SK-N-SH (cell line): Measurements from ENCODE around the gene PIP5K1B. TPM values are rescaled to one million over a fixed set of nuclear protein-coding genes. Genes with fewer than 3 reads are reported as not detected.

Experiments used
- CTCF ChIA-PET: fragments of 300-600, 350-600 bp; formaldehyde crosslinking; extraction: SDS; loops from one replicate; lab custom pipeline; 2021; lab: Yijun Ruan, JAX
- POLR2A ChIA-PET: fragments of 350-600 bp; sonication (Branson Sonifier 250); formaldehyde crosslinking; extraction: SDS; loops from one replicate; lab custom pipeline; 2020; ENCODE audit warnings: antibody characterized with exemption, inconsistent platforms; lab: Yijun Ruan, JAX
- DNase-seq: peaks from one replicate; pipeline ENCODE4 v3.0.0; 2012
- H2AFZ ChIP-seq: fragments of 200-600 bp; sonication (generic); 2 replicates; pipeline ENCODE4 v1.8.1; 2016; ENCODE audit warnings: antibody characterized with exemption, mild to moderate bottlenecking, low read depth
- H3F3A ChIP-seq: fragments of 200-600 bp; sonication (generic); replicated peaks from 2 replicates; pipeline ENCODE3; 2016; ENCODE audit warnings: antibody characterized with exemption, mild to moderate bottlenecking; ENCODE audit not compliant: insufficient read depth
- H3K27ac ChIP-seq, 2 experiments: fragments of 200-500 bp in 1 of 2; fragments of 200-600 bp in 1 of 2; sonication (Bioruptor generic) in 1 of 2; sonication (generic), shearing (Covaris generic) in 1 of 2; 2 replicates each; pipeline versions ENCODE4 v1.5.1 to v1.6.1; 2014 to 2016; ENCODE audit warnings: low read depth in 2 of 2, inconsistent platforms in 1 of 2, low read length in 1 of 2, mild to moderate bottlenecking in 1 of 2, mixed read lengths in 1 of 2
- H3K27me3 ChIP-seq: fragments of 200-600 bp; sonication (generic), shearing (Covaris generic); 2 replicates; pipeline ENCODE4 v1.6.1; 2016; ENCODE audit warnings: mixed run types; ENCODE audit not compliant: insufficient read depth
- H3K36me3 ChIP-seq, 2 experiments: fragments of 200-500 bp in 1 of 2; fragments of 200-600 bp in 1 of 2; sonication (Bioruptor generic) in 1 of 2; sonication (generic) in 1 of 2; replicated peaks in 1 of 2; 2 replicates each; pipeline versions ENCODE3 to v1.5.1; 2014 to 2016; ENCODE audit warnings: low read length in 1 of 2, mild to moderate bottlenecking in 1 of 2; ENCODE audit not compliant: insufficient read depth in 2 of 2, control insufficient read depth in 1 of 2
- H3K4me1 ChIP-seq, 2 experiments: fragments of 200-500 bp in 1 of 2; fragments of 200-600 bp in 1 of 2; sonication (Bioruptor generic) in 1 of 2; sonication (generic), shearing (Covaris generic) in 1 of 2; 2 replicates each; pipeline versions ENCODE4 v1.5.1 to v1.6.1; 2014 to 2016; ENCODE audit warnings: low read depth in 1 of 2, low read length in 1 of 2, mixed run types in 1 of 2; ENCODE audit not compliant: insufficient read depth in 2 of 2, control insufficient read depth in 1 of 2
- H3K4me2 ChIP-seq: fragments of 200-600 bp; sonication (generic), shearing (Covaris generic); 2 replicates; pipeline ENCODE4 v1.6.1; 2017; ENCODE audit warnings: mixed run types
- H3K4me3 ChIP-seq, 2 experiments: fragments of 200-500 bp in 1 of 2; fragments of 200-600 bp in 1 of 2; sonication (Bioruptor generic) in 1 of 2; sonication (generic), shearing (Covaris generic) in 1 of 2; 2 replicates each; pipeline versions ENCODE4 v1.5.1 to v1.8.1; 2014 to 2016; ENCODE audit warnings: low read depth in 2 of 2, inconsistent platforms in 1 of 2, low read length in 1 of 2, mild to moderate bottlenecking in 1 of 2, mixed read lengths in 1 of 2, moderate library complexity in 1 of 2
- H3K79me2 ChIP-seq: fragments of 200-600 bp; sonication (generic); 2 replicates; pipeline ENCODE4 v1.8.1; 2017; ENCODE audit warnings: mild to moderate bottlenecking; ENCODE audit not compliant: insufficient read depth
- H3K9ac ChIP-seq: fragments of 200-600 bp; sonication (generic); 2 replicates; pipeline ENCODE4 v1.6.1; 2017; ENCODE audit warnings: mixed run types
- H3K9me2 ChIP-seq: fragments of 200-600 bp; sonication (generic); 2 replicates; pipeline ENCODE4 v1.6.1; 2017; ENCODE audit warnings: mixed run types
- H3K9me3 ChIP-seq: fragments of 200-600 bp; sonication (generic); 2 replicates; pipeline ENCODE4 v1.6.1; 2017; ENCODE audit warnings: mixed run types, mild to moderate bottlenecking, moderate library complexity
- H4K20me1 ChIP-seq: fragments of 200-600 bp; sonication (generic); 2 replicates; pipeline ENCODE4 v1.6.1; 2017; ENCODE audit warnings: mild to moderate bottlenecking, mixed run types; ENCODE audit not compliant: insufficient read depth
- CHD2 ChIP-seq: fragments of 150-350 bp; IDR thresholded peaks from 2 replicates; pipeline ENCODE4 v1.6.1; 2018; ENCODE audit warnings: low read length; ENCODE audit not compliant: partially characterized antibody
- CTCF ChIP-seq: fragments of 200-600 bp; sonication (generic); IDR thresholded peaks from 2 replicates; pipeline ENCODE4 v1.6.1; 2017; ENCODE audit warnings: antibody characterized with exemption, mild to moderate bottlenecking, moderate library complexity
- ELF1 ChIP-seq: IDR thresholded peaks from 2 replicates; pipeline ENCODE4 v1.4.0; 2012
- EP300 ChIP-seq, 2 experiments: IDR thresholded peaks; 2 replicates each; pipeline versions ENCODE4 v1.4.0 to v1.6.1; 2012; ENCODE audit warnings: borderline replicate concordance in 1 of 2, low read depth in 1 of 2, low read length in 1 of 2
- EZH2phosphoT487 ChIP-seq: fragments of 200-600 bp; sonication (generic); IDR thresholded peaks from 2 replicates; pipeline ENCODE4 v1.6.1; 2017; ENCODE audit warnings: low read depth, mixed run types, mild to moderate bottlenecking, antibody characterized with exemption, moderate library complexity, borderline replicate concordance
- FOXJ3 ChIP-seq: sonication (generic); formaldehyde crosslinking; IDR thresholded peaks from 2 replicates; pipeline ENCODE4 v1.5.1; 2020; ENCODE audit warnings: mild to moderate bottlenecking, missing genetic modification reagents
- GATA2 ChIP-seq: sonication (generic); formaldehyde crosslinking; IDR thresholded peaks from 2 replicates; pipeline ENCODE4 v1.5.0; 2020; ENCODE audit warnings: mild to moderate bottlenecking, missing genetic modification reagents
- MAX ChIP-seq: IDR thresholded peaks from 2 replicates; pipeline ENCODE4 v1.4.0; 2012; ENCODE audit warnings: low read depth
- RAD21 ChIP-seq: IDR thresholded peaks from 2 replicates; pipeline ENCODE4 v1.6.1; 2012; ENCODE audit warnings: mild to moderate bottlenecking, low read length
- REST ChIP-seq: IDR thresholded peaks from 2 replicates; pipeline ENCODE4 v1.6.1; 2012; ENCODE audit warnings: mild to moderate bottlenecking, low read depth, low read length, moderate library complexity
- RFX5 ChIP-seq: IDR thresholded peaks from 2 replicates; pipeline ENCODE4 v1.6.1; 2012; ENCODE audit warnings: mild to moderate bottlenecking, improper control_type of control experiment, low read length
- TCF12 ChIP-seq: IDR thresholded peaks from 2 replicates; pipeline ENCODE4 v1.4.0; 2012
- YY1 ChIP-seq: IDR thresholded peaks from 2 replicates; pipeline ENCODE4 v1.4.0; 2012; ENCODE audit warnings: low read depth, mild to moderate bottlenecking
- ZBTB33 ChIP-seq: IDR thresholded peaks from 2 replicates; pipeline ENCODE4 v1.4.0; 2012; ENCODE audit warnings: low read depth, borderline replicate concordance
- WGBS: methylation state at CpG from one replicate; pipeline ENCODE4 v1.1.6; 2017; ENCODE audit warnings: low lambda C conversion rate; 5-methylcytosine and 5-hydroxymethylcytosine counted together
- polyA plus RNA-seq, 3 experiments: library from polyadenylated mRNA; depleted of rRNA; stranded (reverse); fragments of >200 nt; gene quantifications; 2 replicates each; pipeline ENCODE4 v1.2.3, GENCODE V29; 2012

The PIP5K1B gene
- polyA plus RNA-seq, 1 of the 3 experiments (the other 2 are of a cell fraction): not detected

- Histone ChIP-seq H3K4me3 (no peak overlapping the region), H3K9me2 (no peaks in the 10 kb centered on the region), H3K27ac (no peak overlapping the region), H3K36me3 (no peaks in the 10 kb centered on the region), H3K4me1 (no peaks in the 10 kb centered on the region), H3K9ac (no peak overlapping the region), H4K20me1 (no peaks in the 10 kb centered on the region), H3K4me2 (peak overlapping the region; percentile 30; the same call in 1 of the 2 replicates), H3F3A (no peaks in the 10 kb centered on the region), H2AFZ (no peak overlapping the region), H3K79me2 (no peaks in the 10 kb centered on the region), H3K27me3 (peaks cover 10% of the 10 kb centered on the region; the same call in 1 of the 2 replicates), H3K9me3 (no peaks in the 10 kb centered on the region)
- POLR2A ChIA-PET: no interaction called here
- 19% methylated on average over 13 of the region's 13 CpGs for WGBS
- CTCF ChIA-PET: interaction anchor here (0.7 to 2.6 kb wide), 5 partner anchors 39 to 366 kb away, joined by 3 to 12 read pairs (median 4); no protein-coding TSS in a partner anchor
- TF ChIP-seq TCF12 (no peak), RAD21 (peak; percentile 46), CTCF (peak; percentile 42), RFX5 (no peak), REST (no peak), MAX (no peak), ZBTB33 (no peak), FOXJ3 (CRISPR knock-in tag) (no peak), CHD2 (no peak), YY1 (no peak), ELF1 (no peak), EP300 (IDR thresholded peaks at IDR 0.05; ENCODE audit: borderline replicate concordance in 1 of 2, low read depth in 1 of 2, low read length in 1 of 2) (no peak), GATA2 (CRISPR knock-in tag) (no peak), EZH2phosphoT487 (no peak)
- peak; percentile 12 for DNase-seq
Observed at GRCh38 chr9:68949271-68950000, 244.4 kb downstream of the PIP5K1B start.
